Fibroblast of gingiva (primary cell): ENCODE measurements around the gene DACH2.
"Not testable (repeated sequence)": the region's sequence is repeated elsewhere in the genome, so short reads cannot be mapped to it uniquely, and the experiment has no call there.

Source experiments
- DNase-seq: peaks from one replicate; pipeline ENCODE4 v3.0.0-alpha.2; 2011; ENCODE audit warnings: low read depth

DACH2 gene

DNA sequence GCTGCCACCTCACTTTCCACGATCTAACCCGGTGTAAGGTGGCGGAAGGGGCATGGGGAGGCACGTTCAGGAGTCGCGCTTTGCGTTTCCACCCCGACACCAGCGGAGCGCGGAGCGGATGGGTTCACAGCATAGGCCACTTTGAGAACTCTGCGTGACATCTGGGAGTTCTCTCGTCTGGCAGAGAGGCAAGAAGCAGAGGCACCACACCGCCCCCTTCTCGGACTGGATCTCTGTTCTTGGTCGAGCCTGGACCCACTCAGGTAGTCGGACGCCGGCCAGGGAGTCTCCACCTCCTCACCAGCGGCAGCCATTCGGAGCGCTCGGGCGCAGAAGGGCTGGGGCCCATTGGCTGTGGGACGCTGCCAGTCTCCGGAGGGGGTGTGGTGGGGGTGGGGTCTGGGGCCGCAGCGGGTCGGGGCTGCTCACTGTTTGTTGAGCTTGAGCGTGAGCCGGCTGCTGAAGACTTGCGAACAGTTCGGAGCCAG lies at the start of gene DACH2:
TSS of gene DACH2 (plus strand) at position 428 of the 488 bp plus-strand sequence.
- peak; percentile 35 for DNase-seq

GRCh38 chrX:86102341-86102740 lies 45.9 kb upstream of the DACH2 start:
- DNase-seq, result no peak

- DNase-seq, result no peak
Measured at GRCh38 chrX:86103061-86103460, 45.2 kb upstream of the DACH2 start.

GRCh38 chrX:86104526-86104925 lies 43.7 kb upstream of the DACH2 start:
- no peak for DNase-seq

- no peak for DNase-seq
Measured at GRCh38 chrX:86121916-86122315, 26.3 kb upstream of the DACH2 start.

DNA sequence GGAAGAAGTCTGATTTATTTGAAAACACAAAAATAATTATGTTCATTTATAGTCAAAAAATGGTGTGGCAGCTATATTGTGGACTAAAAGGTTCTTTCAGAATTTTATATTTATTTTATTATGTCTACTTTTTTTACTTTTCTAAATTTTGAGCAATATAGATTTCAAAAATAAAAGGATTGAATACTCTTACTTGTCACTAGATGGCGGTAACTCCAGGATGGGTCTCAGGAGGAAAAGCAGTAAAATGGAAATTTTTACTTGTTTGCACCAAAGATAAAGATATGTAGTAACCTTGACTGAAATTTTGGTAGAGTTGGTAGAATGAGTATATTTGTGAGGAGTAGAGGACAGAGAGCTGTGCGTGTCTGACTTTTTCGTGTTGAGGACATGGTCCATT lies 14.5 kb upstream of the DACH2 start:
- DNase-seq, result peak; percentile 1

GRCh38 chrX:86137071-86137470 lies 11.2 kb upstream of the DACH2 start:
- DNase-seq, result no peak

DNA sequence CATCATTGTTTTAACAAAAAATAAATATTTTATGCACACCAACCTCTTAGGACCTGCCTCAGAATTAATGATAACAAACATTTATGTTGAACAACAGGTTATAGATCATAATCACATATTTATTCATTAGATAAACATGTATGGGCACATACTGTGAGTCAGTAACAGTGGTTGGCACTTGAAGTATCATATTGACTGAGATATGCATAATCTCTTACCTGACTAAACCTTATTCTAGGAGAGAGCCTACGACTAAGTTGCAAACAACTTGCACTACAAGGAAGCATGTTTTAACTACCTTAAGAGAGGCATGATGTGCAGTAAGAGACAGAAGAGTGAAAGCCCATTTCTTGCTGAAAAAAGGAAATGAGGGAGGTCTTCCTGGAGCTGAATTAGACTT lies 6.5 kb upstream of the DACH2 start:
- no peak for DNase-seq

DNA sequence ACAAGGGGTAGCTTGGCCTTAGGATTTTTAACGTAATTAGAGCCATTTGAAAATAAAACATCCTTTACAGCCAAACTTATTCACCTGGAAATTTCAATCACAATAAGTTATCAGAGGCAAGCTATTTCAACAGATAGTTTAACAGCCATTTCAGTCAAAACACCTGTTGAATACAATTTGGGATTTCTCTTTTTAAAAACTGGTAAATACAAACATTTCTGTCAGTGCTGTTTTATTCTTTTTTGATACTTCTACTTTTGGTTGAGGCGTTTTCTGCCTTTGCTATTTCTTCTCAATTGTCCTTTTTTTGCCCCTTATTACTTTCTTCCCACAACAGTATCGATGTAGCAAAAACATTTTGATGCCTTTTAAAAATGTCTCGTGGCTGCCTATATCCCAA lies 2.1 kb upstream of the DACH2 start:
- no peak for DNase-seq

GRCh38 chrX:86148594-86148993 lies 343 bp downstream of the DACH2 start:
- no peak for DNase-seq

GRCh38 chrX:86149119-86149518 lies 868 bp downstream of the DACH2 start:
- no peak for DNase-seq

DNA sequence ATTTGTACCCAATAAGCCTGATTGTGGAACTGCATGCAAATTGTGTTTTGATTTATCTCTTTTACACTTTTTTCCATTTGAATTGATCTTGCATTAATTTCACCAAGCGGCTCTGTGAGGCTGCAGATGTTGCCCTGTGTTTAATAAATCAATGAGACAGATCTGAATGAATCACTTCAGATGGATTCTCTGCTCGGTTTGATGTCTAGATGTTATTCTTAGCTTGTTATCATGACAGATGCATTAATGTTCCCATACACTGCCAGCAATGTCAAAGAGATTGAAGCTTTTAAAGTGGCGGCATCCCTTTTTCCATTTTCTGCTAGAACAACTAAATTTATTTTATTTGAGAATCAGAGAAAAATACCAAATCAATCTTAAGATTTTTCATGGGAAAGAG lies 6.3 kb downstream of the DACH2 start:
- no peak for DNase-seq

- DNase-seq, result peak; percentile 1
Measured at GRCh38 chrX:86171366-86171765, 23.1 kb downstream of the DACH2 start.

- no peak for DNase-seq
Measured at GRCh38 chrX:86178906-86179305, 30.7 kb downstream of the DACH2 start.

DNA sequence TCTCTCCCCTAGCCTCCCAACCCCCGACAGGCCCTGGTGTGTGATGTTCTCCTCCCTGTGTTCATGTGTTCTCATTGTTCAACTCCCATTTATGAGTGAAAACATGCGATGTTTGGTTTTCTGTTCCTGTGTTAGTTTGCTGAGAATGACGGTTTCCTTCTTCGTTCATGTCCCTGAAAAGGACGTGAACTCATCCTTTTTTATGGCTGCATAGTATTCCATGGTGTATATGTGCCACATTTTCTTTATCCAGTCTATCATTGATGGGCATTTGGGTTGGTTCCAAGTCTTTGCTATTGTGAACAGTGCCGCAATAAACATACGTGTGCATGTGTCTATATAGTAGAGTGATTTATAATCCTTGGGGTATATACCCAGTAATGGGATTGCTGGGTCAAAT lies 33.1 kb downstream of the DACH2 start:
- DNase-seq, result not testable (repeated sequence)

- no peak for DNase-seq
Measured at GRCh38 chrX:86192827-86193226, 44.6 kb downstream of the DACH2 start.

DNA sequence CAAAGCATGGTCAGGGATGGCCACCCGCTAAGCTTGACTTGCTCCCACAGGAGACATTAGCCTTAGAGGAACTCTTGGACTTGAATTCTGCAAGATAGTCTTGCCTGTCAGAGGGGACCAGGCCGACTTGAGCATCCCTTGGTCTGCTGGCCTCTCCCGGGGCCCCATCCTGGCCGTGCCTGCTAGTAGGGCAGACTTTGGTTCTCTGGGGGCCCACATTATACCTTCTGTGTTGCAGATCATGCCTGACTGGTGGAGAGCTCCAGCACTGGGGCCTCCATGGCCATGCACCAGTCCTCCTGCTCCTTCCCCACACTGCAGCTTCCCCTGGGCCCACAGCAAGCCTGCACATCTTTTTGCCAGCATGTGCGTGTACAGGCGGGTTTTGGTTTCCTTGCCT lies 46.5 kb downstream of the DACH2 start:
- no peak for DNase-seq

DNA sequence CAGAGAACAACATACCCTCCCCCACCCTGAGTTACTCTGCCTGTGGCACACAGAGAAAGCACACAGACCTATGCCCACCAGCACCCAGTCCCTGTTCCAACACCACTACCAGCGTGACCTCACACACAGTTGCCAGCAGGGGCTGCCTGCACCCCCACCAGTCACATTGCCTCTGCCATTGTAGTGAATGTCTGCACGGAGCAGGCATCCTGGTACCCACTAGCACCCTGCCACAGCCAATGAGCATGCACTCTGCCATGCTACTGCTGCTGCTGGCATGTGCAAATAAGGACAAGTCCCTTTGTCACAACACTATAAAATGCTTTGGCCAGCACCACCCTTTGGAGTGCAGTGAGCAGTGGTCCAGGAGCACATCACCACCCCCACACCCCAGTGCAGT lies 47.1 kb downstream of the DACH2 start:
- DNase-seq, result no peak

GRCh38 chrX:86197815-86198214 lies 49.6 kb downstream of the DACH2 start:
- DNase-seq, result no peak

- no peak for DNase-seq
Measured at GRCh38 chrX:86210772-86211171, 62.5 kb downstream of the DACH2 start.

- no peak for DNase-seq
Measured at GRCh38 chrX:86215260-86215659, 67.0 kb downstream of the DACH2 start.

GRCh38 chrX:86237482-86237881 lies 89.2 kb downstream of the DACH2 start:
- DNase-seq, result no peak

GRCh38 chrX:86241547-86241946 lies 93.3 kb downstream of the DACH2 start:
- DNase-seq, result no peak

- DNase-seq, result no peak
Measured at GRCh38 chrX:86263526-86263925, 115.3 kb downstream of the DACH2 start.

DNA sequence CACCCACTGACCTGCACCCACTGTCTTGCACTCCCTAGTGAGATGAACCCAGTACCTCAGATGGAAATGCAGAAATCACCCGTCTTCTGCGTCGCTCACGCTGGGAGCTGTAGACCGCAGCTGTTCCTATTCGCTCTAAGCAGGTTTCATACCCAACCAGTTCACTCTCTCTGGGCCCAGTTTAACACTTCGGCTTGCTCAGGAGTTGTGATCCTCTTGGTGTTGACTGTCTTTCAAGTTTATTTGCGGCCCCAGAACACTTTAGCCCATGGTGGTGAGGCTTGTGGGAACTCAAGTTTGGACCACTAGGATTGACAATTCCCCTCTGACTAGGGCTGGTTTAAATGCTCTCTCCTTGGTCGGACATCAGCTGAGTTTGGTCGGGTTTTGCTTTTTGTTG lies 147.0 kb downstream of the DACH2 start:
- no peak for DNase-seq
